H9 (cell line): ENCODE measurements around the gene GPC3. TPM values are rescaled to one million over a fixed set of nuclear protein-coding genes. Genes with fewer than 3 reads are reported as not detected.

Source experiments
- DNase-seq: peaks from one replicate; pipeline ENCODE4 v3.0.0-alpha.2; 2017
- H2AFZ ChIP-seq: one replicate; pipeline ENCODE4 v1.6.1; 2013; ENCODE audit warnings: mild to moderate bottlenecking, low read length, control low read depth, moderate library complexity
- H2AK5ac ChIP-seq: 2 replicates; pipeline ENCODE4 v1.6.1; 2013; ENCODE audit warnings: low read length, control low read depth, mixed read lengths; ENCODE audit not compliant: insufficient read length
- H2BK120ac ChIP-seq: one replicate; pipeline ENCODE4 v1.6.1; 2013; ENCODE audit warnings: low read depth, mild to moderate bottlenecking, low read length, control low read depth, inconsistent platforms; ENCODE audit not compliant: poor library complexity, severe bottlenecking
- H2BK12ac ChIP-seq: 2 replicates; pipeline ENCODE4 v1.6.1; 2013; ENCODE audit warnings: low read length, control low read depth, mixed read lengths, low read depth; ENCODE audit not compliant: insufficient read length
- H2BK15ac ChIP-seq: 2 replicates; pipeline ENCODE4 v1.6.1; 2013; ENCODE audit warnings: low read depth, low read length, control low read depth
- H2BK20ac ChIP-seq: one replicate; pipeline ENCODE4 v1.6.1; 2013; ENCODE audit warnings: low read depth, mild to moderate bottlenecking, low read length, control low read depth, inconsistent platforms; ENCODE audit not compliant: poor library complexity, severe bottlenecking
- H2BK5ac ChIP-seq: 2 replicates; pipeline ENCODE4 v1.6.1; 2013; ENCODE audit warnings: low read length, control low read depth, mixed read lengths; ENCODE audit not compliant: insufficient read length
- H3K14ac ChIP-seq: 2 replicates; pipeline ENCODE4 v1.6.1; 2013; ENCODE audit warnings: low read length, control low read depth; ENCODE audit not compliant: insufficient read depth
- H3K18ac ChIP-seq: 2 replicates; pipeline ENCODE4 v1.6.1; 2013; ENCODE audit warnings: low read depth, mild to moderate bottlenecking, mixed read lengths, low read length, control low read depth; ENCODE audit not compliant: insufficient read length
- H3K23ac ChIP-seq: 2 replicates; pipeline ENCODE4 v1.6.1; 2013; ENCODE audit warnings: low read length, control low read depth, mixed read lengths, low read depth; ENCODE audit not compliant: insufficient read length
- H3K23me2 ChIP-seq: 2 replicates; pipeline ENCODE4 v1.6.1; 2013; ENCODE audit warnings: low read depth, mild to moderate bottlenecking, mixed read lengths, low read length, control low read depth; ENCODE audit not compliant: insufficient read length, poor library complexity, severe bottlenecking
- H3K27ac ChIP-seq: 2 replicates; pipeline ENCODE4 v1.5.1; 2013; ENCODE audit warnings: low read length, control low read depth, mixed read lengths, low read depth; ENCODE audit not compliant: insufficient read length
- H3K27me3 ChIP-seq: 2 replicates; pipeline ENCODE4 v1.6.1; 2013; ENCODE audit warnings: low read length, control low read depth, inconsistent platforms; ENCODE audit not compliant: insufficient read depth
- H3K4ac ChIP-seq: 2 replicates; pipeline ENCODE4 v1.6.1; 2013; ENCODE audit warnings: low read depth, mild to moderate bottlenecking, control low read depth, inconsistent platforms, low read length, moderate library complexity
- H3K4me1 ChIP-seq: 2 replicates; pipeline ENCODE4 v1.6.1; 2013; ENCODE audit warnings: low read length, control low read depth, inconsistent platforms; ENCODE audit not compliant: insufficient read depth
- H3K4me2 ChIP-seq: 2 replicates; pipeline ENCODE4 v1.6.1; 2013; ENCODE audit warnings: low read length, control low read depth, mixed read lengths; ENCODE audit not compliant: insufficient read length, insufficient read depth
- H3K56ac ChIP-seq: 2 replicates; pipeline ENCODE4 v1.6.1; 2013; ENCODE audit warnings: low read depth, mild to moderate bottlenecking, mixed read lengths, low read length, control low read depth; ENCODE audit not compliant: insufficient read length
- H3K79me1 ChIP-seq: 2 replicates; pipeline ENCODE4 v1.6.1; 2013; ENCODE audit warnings: low read depth, mild to moderate bottlenecking, moderate library complexity, low read length, control low read depth, inconsistent platforms; ENCODE audit not compliant: insufficient read depth, poor library complexity, severe bottlenecking
- H3K79me2 ChIP-seq: 2 replicates; pipeline ENCODE4 v1.6.1; 2013; ENCODE audit warnings: low read length, control low read depth, inconsistent platforms; ENCODE audit not compliant: insufficient read depth
- H3K9ac ChIP-seq: 2 replicates; pipeline ENCODE4 v1.6.1; 2013; ENCODE audit warnings: low read length, control low read depth, mixed read lengths; ENCODE audit not compliant: insufficient read length; ENCODE audit errors: extremely low read depth
- H3K9me3 ChIP-seq: one replicate; pipeline ENCODE4 v1.6.1; 2013; ENCODE audit warnings: low read depth, low read length, inconsistent platforms; ENCODE audit not compliant: control insufficient read depth
- H3T11ph ChIP-seq: one replicate; pipeline ENCODE4 v1.6.1; 2013; ENCODE audit warnings: mild to moderate bottlenecking, low read length, control low read depth, inconsistent platforms
- H4K20me1 ChIP-seq: one replicate; pipeline ENCODE4 v1.6.1; 2013; ENCODE audit not compliant: control insufficient read depth, insufficient read length, insufficient read depth
- H4K5ac ChIP-seq: 2 replicates; pipeline ENCODE4 v1.6.1; 2013; ENCODE audit warnings: low read depth, mild to moderate bottlenecking, mixed read lengths, low read length, control low read depth; ENCODE audit not compliant: insufficient read length
- H4K8ac ChIP-seq: replicated peaks from 2 replicates; pipeline ENCODE4 v1.6.1; 2013; ENCODE audit warnings: low read length, control low read depth, mixed read lengths, low read depth; ENCODE audit not compliant: insufficient read length
- H4K91ac ChIP-seq: 2 replicates; pipeline ENCODE4 v1.6.1; 2013; ENCODE audit warnings: low read depth, mild to moderate bottlenecking, moderate library complexity, mixed read lengths, low read length, control low read depth; ENCODE audit not compliant: insufficient read length
- H3K27ac Mint-ChIP-seq, 3 experiments: 2 replicates in 2 of 3; 3 replicates in 1 of 3; pipeline ENCODE4 v1.8.0; 2020 to 2021; ENCODE audit warnings: mixed read lengths in 3 of 3, mild to moderate bottlenecking in 1 of 3, moderate library complexity in 1 of 3
- H3K27me3 Mint-ChIP-seq: 2 replicates; pipeline ENCODE4 v1.8.0; 2021; ENCODE audit warnings: low read depth, mild to moderate bottlenecking, moderate library complexity, mixed read lengths
- H3K36me3 Mint-ChIP-seq, 3 experiments: 2 replicates in 2 of 3; 3 replicates in 1 of 3; pipeline ENCODE4 v1.8.0; 2020 to 2021; ENCODE audit warnings: low read depth in 3 of 3, mixed read lengths in 3 of 3; ENCODE audit not compliant: insufficient read depth in 1 of 3
- H3K4me1 Mint-ChIP-seq, 2 experiments: 2 replicates each; pipeline ENCODE4 v1.8.0; 2020; ENCODE audit warnings: mixed read lengths in 2 of 2
- H3K4me3 Mint-ChIP-seq, 2 experiments: 2 replicates in 1 of 2; 3 replicates in 1 of 2; pipeline ENCODE4 v1.8.0; 2020 to 2021; ENCODE audit warnings: mild to moderate bottlenecking in 2 of 2, mixed read lengths in 2 of 2, moderate library complexity in 1 of 2
- H3K9me3 Mint-ChIP-seq, 2 experiments: 2 replicates in 1 of 2; 3 replicates in 1 of 2; pipeline ENCODE4 v1.8.0; 2020; ENCODE audit warnings: mild to moderate bottlenecking in 2 of 2, mixed read lengths in 2 of 2, moderate library complexity in 1 of 2
- total RNA-seq: library from RNA; stranded (reverse); gene quantifications from 2 replicates; pipeline ENCODE4 v1.2.1, GENCODE V29; 2021
- TF ChIP-seq, protein P1 (sequence below): fragments of 200-600 bp; sonication (generic); conservative IDR thresholded peaks from 3 replicates; pipeline ENCODE4 v1.8.0; 2021; ENCODE audit warnings: antibody characterized with exemption, mild to moderate bottlenecking

Gene GPC3
- total RNA-seq, 1 experiment from 2014 or later: 108 TPM

DNA sequence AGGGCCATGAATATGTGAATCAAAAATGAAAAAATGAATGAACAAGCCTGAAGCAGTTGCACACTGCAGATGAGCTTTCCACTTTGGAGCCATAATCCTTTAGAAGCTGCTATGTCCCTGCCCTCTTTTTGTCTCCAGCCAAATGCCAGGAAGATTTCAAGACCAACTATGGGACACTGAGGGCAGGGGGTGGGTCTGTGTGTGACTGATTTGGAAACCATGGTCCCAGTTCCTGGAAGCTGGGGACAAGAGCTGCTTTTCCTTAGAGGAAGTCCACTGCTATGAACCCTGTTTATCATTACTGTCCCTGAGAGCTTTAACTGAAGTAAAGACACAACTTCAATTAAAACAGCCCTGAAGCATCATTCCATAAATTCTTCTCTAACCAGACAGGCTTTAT is 416.2 kb downstream of the GPC3 start:
- Histone ChIP-seq H4K5ac (no peak overlapping the region), H3K27me3 (no peaks in the 10 kb centered on the region), H3K27ac (no peak overlapping the region), H2AK5ac (no peak overlapping the region), H3K4ac (no peak overlapping the region), H3K79me2 (no peaks in the 10 kb centered on the region; the same call in 1 of the 2 replicates), H2BK120ac (no peak overlapping the region), H4K8ac (no peak overlapping the region), H2BK15ac (no peak overlapping the region), H3K9ac (no peak overlapping the region), H4K20me1 (no peaks in the 10 kb centered on the region), H4K91ac (no peak overlapping the region), H2AFZ (no peak overlapping the region), H3K23ac (no peak overlapping the region), H3K18ac (no peak overlapping the region), H3K56ac (no peak overlapping the region), H3K9me3 (no peaks in the 10 kb centered on the region), H3K23me2 (no peaks in the 10 kb centered on the region), H3K79me1 (no peaks in the 10 kb centered on the region), H2BK5ac (no peak overlapping the region), H2BK12ac (no peak overlapping the region), H3T11ph (no peak overlapping the region), H3K14ac (no peak overlapping the region), H3K4me1 (no peaks in the 10 kb centered on the region), H2BK20ac (no peak overlapping the region), H3K4me2 (no peak overlapping the region)
- TF ChIP-seq, protein P1, sequence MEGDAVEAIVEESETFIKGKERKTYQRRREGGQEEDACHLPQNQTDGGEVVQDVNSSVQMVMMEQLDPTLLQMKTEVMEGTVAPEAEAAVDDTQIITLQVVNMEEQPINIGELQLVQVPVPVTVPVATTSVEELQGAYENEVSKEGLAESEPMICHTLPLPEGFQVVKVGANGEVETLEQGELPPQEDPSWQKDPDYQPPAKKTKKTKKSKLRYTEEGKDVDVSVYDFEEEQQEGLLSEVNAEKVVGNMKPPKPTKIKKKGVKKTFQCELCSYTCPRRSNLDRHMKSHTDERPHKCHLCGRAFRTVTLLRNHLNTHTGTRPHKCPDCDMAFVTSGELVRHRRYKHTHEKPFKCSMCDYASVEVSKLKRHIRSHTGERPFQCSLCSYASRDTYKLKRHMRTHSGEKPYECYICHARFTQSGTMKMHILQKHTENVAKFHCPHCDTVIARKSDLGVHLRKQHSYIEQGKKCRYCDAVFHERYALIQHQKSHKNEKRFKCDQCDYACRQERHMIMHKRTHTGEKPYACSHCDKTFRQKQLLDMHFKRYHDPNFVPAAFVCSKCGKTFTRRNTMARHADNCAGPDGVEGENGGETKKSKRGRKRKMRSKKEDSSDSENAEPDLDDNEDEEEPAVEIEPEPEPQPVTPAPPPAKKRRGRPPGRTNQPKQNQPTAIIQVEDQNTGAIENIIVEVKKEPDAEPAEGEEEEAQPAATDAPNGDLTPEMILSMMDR: no peak
- Mint-ChIP-seq H3K36me3 (peaks cover 0 to 14% (median 8%) of the 10 kb centered on the region in 3 experiments; a peak in 5 of 7 replicates), H3K4me3 (no peak overlapping the region), H3K27me3 (no peaks in the 10 kb centered on the region), H3K9me3 (peaks cover 10% of the 10 kb centered on the region in 2 experiments; a peak in 4 of 5 replicates), H3K27ac (no peak overlapping the region; a peak in 1 of 7 replicates), H3K4me1 (peaks cover 9 to 10% of the 10 kb centered on the region in 2 experiments)
- DNase-seq: no peak
